GM19025 (cell line): ENCODE measurements around the gene TOP1.
"Not testable (repeated sequence)": the region's sequence is repeated elsewhere in the genome, so short reads cannot be mapped to it uniquely, and the experiment has no call there.

ENCODE experiments used
- ATAC-seq: cut with Tn5 transposase; IDR thresholded peaks from one replicate; pipeline ENCODE4 v1.9.1; 2021; ENCODE audit warnings: mild to moderate bottlenecking, low read depth, moderate library complexity; ENCODE audit not compliant: unreplicated experiment

TOP1 gene

DNA sequence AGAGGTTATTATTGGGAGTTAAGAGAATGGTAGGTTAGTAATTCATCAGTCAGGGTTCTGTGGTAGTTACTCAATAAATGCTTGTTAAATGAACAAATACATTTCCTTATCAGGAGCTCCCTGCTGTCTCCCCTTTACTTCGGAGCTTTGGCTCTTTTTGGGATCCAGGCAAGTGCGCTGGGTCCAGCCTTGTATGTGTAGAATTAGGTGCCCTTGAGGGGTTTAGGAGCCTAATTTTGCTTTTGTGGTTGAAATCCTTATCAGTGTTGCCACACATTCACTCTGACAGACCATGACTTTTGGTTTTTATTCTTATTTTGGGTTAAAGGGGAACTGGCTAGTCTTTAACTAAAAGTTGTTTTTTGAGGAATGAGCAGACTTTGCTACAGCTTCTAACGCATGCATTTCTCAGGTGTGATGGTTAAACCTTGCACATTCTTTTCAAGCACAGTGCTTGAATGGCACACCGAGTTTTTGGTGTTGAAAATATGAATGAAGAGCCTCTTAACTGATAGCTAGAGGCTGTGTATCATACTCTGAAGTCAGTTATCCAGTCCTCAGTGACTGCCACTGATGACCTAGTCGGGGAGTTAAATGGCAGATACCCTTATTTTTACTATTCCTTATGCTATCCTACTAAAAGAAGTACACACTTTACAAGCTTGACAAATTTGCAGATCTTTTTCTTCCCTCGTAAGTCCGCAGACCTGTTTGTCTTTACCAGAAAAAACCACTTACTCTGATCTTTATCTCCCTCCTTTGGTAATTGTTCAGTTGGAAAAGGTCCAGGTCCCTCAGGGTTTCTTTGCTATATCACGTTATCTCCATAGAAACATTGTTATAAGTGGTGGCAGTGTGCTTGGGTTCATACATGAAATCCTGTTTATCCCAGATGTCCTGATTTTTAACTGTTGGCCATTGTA lies 58.0 kb downstream of the TOP1 start:
- no peak for ATAC-seq

DNA sequence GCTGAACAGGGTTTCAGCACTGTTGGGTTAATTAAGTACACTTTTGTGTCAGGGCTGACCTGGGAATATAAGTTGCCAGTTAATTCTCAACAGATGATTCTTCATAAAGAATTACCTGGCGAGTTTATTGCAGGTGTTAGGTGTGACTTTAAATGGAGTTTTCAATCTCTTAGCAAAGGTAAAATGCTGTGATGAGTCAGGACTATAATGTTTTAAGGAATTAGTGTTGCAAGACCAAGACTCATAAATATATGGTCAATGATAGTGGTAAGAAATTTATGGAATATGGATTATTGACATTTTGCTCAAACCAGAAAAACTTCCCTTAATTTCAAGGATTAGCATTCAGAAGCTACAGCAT lies 58.7 kb downstream of the TOP1 start:
- no peak for ATAC-seq

DNA sequence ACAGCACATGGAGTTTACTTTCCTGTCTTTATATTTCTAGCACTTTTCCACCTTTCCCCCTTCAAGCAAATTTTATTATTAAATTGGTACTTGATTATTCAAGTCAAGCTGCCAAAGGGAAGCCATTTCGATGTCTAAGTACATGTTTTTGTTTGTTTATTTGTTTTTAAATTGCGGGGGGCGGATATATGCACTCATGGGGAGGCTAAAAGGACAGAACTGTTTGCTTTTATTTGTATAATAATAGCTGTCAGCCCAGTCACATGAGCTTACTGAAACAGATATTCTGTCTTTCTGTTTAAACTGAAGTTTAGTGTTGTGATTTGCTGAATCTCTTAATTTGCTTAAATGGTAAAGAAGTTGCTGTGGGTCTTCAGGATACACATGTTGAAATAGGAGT lies 59.2 kb downstream of the TOP1 start:
- ATAC-seq: no peak

DNA sequence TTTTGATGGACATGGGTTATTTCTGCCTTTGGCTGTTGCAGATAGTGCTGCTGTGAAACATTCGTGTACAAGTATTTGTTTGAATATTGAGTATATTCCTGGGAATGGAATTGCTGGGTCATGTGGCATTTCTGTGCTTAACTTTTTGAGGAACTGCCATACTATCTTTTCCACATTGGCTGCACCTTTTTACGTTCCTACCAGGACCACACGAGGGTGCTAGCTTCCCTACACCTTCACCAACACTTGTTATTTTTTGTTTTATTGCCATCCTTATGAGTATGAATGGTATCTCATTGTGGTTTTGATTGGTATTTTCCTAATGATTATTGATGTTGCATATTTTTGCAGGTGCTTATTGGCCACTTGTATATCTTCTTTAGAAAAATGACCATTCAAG lies 60.9 kb downstream of the TOP1 start:
- ATAC-seq: no peak

DNA sequence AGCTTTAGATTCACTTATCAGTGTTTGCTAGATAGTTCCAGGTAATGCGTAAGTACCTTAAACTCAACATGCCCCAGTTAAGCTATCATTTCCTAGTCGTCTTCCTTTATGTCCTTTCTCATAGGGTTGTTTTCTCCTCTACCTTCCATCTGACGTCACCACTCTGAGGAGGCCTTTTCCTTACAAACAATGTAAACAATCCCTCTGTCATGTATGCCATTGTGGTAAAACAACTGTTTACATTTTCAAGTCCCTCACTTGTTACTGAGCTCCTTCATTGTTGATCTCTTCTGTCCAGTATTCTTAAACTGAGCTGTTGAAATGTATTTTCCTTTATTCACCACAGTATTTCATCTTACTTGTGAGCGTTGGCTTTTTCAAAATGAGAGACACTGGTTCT lies 63.3 kb downstream of the TOP1 start:
- ATAC-seq: no peak

DNA sequence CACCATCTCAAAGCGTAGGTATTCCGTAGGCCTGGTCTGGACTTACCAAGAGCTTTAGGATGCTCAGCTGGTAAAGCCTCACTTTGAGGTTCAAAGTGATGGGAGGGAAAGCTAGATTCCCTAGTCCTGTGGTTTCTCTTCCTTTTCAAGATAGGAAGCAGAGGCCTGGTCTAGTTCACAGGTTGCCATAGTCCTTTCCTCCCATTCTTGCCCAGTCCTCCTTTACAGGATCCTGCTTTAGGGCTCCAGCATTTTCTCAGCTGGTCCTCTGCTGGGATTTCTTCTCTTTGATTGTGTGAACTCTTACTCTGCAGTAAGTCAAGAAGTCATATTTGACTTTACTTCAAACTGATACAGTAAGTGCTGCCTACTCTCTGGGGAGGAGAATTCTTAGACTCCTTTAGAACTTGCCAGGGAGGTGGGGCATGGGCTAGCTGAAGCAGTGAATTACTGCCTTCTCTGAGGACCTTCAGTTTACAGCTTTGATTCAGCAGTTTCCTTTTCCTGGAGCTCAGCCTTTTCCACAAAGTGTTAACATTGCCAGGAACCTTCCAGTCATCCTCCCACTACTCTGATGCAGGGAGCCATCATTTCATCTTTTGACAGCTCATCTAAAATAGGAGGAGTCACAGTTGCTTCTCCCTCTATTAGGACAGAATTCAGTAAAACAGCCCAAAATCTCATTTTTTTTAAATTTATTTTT lies 65.9 kb downstream of the TOP1 start:
- no peak for ATAC-seq

DNA sequence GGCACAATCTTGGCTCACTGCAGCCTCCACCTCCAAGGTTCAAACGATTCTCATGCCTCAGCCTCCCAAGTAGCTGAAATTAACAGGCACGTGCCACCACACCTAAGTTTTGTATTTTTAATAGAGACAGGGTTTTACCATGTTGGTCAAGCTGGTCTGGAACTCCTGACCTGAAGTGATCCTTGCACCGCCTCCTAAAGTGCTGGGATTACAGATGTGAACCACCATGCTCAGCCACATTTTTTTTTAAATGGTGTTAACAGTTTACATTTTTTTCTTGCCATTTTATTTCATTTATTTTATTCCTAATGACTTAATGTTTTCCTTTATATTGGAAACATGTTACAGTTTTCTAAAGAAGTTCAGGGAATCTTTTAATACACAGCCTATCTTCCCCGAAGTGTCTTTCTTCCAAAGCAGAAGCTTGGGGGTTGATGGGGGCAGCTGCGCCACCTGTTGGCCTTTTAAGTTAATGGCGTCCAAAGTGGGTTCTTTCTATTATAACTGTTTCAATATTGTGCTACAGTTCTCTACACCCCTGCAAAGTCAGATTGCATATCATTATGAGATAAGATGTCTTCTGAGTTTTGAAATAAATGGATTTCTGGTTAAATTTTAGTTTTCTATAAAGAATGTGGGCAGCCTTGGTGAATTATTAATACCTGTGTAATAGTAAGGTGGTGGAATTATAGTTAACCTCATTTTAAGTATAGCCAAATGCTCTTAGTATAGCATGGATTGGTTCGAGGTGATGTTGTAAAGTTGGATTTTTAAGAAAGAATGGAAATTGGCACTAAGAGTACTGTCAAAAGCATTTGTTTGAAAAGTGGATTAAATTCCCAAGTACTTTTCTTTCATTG lies 66.7 kb downstream of the TOP1 start:
- ATAC-seq: no peak

DNA sequence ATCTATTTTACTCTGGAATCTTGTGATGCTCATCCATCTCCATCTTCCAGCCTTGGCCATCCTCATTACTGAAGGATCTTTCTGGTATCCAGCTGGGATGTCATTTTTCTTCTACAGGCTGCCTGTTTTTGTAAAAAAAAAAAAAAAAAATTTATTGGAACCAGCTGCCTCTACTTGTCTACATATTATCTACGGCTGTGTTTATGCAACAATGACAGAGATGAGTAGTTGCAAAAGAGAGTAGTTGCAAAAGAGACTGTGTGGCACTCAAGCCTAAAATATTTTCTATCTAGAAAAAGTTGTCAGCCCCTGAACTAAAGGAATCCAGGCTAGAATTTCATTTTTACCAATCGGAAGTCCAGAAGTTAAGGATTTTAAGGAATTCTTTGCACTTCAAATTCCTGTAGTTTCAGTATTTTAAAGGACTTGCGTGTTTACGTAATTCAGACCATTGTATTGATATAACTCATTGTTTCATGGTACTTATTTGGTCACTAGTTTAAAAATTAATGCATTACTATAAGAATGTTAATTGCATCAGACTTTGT lies 70.2 kb downstream of the TOP1 start:
- ATAC-seq: no peak

DNA sequence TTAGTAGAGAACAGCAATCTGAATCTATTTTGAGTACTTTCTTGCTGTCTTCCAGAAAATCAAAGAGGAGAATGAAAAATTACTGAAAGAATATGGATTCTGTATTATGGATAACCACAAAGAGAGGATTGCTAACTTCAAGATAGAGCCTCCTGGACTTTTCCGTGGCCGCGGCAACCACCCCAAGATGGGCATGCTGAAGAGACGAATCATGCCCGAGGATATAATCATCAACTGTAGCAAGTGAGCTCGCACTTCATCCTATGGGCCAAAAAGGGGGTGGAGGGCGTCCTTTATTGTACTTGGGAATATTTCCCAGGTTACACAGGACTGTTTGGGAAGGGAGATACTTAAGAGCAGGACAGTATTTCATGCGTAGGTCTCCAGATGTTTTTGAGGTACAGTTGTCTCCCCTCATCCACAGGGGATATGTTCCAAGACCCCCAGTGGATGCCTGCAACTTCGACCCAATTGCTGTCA lies 71.4 kb downstream of the TOP1 start:
- ATAC-seq: no peak

DNA sequence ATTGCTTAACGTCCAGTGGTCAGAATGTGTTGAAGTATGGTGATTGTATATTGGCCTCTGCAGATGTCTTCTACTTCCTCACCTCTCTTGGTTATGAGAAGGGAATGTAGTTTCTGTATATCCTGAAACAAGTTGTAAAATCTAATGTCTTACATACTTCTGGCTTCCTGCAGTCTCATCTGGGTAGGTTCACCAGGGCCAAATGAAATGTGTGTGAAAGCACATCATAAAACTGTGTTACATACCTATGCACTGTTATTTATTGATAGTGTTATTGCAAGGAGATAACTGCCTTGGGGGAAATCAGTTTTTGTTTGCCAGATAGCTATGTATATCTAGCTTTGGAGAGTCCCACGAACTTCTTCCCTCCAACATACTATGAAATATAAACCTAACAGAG lies 73.0 kb downstream of the TOP1 start:
- ATAC-seq: no peak

DNA sequence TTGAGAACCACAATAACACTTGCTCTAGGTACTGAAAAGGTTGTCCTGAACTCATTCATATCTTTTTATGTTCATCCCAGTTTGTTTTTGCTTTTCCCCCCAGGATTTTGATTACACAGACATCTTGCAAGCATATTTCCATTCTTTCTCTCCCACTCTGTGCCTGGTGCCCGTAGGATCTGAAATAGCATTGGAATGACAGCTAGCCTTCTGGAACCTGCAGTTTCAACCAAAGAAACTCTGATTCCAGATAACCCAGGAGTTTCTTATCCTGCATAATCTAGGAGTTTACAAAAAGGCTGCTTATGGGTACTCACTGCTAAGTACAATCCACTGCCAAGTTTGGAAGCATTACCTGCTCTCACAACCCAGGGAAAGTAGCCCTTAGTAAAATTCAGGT lies 79.9 kb downstream of the TOP1 start:
- no peak for ATAC-seq

DNA sequence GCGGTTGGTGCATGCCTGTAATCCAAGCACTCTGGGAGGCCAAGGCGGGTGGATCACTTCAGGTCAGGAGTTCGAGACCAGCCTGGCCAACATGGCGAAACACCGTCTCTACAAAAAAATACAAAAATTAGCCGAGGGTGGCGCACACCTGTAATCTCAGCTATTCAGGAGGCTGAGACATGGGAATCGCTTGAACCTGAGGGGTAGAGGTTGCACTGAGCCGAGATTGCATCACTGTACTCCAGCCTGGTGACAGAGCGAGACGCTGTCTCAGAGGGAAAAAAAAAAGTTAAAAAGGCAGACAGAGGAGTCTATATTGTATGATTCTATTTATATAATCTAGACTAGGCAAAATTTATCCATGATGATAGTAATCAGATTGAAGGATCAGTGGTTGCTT lies 81.4 kb downstream of the TOP1 start:
- ATAC-seq: no peak

DNA sequence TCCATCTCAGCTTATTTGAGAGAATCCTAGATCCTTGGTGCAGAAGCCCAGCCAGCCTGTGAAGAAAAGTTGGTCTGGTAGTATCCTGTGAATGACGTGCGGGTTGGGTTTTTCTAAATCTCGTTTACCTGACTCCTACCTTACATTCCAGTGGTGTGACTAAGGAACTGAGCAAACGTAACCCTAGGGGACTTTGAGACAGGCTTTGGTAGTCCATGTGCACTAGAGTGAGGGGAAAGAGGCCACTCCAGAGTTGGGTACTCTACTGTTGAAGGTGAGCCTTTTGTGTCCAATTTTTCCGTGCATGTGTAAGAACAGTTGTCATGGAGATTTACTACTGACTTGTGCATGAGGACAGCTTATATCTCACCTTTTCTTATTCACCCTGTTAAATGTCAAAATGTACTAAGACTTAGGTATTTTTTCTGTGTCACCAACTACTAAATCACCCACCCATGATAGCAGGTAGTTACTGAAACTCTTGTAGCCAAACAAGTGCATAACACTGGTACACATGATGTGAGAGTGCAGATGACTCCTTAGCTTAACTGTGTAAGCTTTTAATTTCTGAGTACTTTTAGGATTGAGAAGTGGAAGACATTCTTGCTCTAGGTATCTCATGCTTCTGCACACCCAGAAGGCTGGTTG lies 82.4 kb downstream of the TOP1 start:
- no peak for ATAC-seq

DNA sequence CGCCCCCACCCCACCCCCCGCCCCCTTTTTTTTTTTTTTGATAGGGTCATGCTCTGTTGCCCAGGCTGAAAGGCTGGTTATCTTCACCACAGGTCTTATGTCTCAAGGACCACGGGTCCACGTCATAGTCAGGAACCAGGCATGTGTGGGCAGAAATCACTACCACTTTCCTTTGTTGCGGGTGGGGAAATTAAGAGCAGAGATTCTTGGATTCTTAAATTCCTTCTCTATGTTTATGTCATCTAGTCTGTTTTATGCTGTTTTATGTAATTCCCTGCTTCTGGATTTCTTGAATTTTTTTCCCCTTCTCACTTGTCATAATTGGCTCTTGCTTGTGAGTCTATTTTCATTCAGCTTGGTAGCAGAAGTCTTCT lies 82.9 kb downstream of the TOP1 start:
- no peak for ATAC-seq

DNA sequence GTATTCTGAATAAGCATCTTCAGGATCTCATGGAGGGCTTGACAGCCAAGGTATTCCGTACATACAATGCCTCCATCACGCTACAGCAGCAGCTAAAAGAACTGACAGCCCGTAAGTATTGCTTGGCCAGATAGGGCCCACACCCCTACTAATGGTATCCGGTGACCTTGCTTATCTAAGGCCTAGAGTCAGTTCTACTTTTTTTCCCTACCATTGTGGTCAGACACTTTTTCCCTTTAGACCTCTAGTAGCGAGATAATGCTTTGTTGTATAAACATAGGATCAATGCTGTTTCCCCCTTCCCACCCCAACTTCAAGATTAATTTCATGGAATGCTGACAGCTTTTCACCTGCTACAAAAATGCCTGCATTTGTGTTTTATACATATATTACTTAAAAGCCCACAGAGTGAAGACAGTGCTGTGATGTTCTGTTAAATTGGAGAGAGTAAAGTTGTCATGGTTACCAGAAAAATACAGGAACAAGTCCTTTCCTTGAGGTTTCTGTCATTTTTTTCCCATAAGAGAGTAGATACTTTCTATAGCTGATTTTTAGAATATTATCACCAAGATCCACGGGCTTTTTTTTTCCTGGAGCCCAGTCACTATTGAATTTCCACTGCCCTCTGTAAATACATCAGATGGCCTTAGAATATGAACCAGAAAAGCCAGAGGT lies 87.8 kb downstream of the TOP1 start:
- no peak for ATAC-seq

DNA sequence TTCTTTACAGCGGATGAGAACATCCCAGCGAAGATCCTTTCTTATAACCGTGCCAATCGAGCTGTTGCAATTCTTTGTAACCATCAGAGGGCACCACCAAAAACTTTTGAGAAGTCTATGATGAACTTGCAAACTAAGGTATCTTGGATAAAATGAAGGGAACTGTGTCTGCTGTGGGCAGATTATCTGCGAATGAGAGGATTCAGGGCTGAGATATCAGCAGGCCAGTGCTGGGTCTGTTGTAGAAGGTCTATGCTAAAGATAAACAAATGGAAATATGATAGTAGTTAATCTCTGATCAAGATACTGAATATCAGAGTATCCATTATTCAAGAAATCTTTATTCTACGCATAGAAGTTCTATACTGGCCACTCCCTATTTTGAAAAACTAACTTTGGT lies 89.5 kb downstream of the TOP1 start:
- ATAC-seq: not testable (repeated sequence)

DNA sequence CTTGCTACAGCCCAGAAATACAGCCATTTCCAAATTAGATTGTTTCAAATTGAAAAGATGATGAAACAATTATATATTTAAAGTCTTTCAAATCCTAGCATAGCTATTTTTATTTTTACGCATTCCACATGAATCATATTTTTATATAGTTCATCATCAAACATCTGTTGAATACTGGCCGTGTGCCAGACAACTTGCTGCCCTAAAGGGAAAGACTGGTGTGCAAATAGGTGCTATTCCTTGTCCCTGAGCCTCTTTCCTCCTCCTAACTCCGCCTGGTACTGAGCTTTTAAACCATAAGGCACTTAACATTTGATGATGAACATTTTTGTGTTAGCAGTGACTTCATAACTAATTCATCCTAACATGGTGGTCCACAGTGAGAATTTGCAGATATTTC lies 90.0 kb downstream of the TOP1 start:
- ATAC-seq: no peak

DNA sequence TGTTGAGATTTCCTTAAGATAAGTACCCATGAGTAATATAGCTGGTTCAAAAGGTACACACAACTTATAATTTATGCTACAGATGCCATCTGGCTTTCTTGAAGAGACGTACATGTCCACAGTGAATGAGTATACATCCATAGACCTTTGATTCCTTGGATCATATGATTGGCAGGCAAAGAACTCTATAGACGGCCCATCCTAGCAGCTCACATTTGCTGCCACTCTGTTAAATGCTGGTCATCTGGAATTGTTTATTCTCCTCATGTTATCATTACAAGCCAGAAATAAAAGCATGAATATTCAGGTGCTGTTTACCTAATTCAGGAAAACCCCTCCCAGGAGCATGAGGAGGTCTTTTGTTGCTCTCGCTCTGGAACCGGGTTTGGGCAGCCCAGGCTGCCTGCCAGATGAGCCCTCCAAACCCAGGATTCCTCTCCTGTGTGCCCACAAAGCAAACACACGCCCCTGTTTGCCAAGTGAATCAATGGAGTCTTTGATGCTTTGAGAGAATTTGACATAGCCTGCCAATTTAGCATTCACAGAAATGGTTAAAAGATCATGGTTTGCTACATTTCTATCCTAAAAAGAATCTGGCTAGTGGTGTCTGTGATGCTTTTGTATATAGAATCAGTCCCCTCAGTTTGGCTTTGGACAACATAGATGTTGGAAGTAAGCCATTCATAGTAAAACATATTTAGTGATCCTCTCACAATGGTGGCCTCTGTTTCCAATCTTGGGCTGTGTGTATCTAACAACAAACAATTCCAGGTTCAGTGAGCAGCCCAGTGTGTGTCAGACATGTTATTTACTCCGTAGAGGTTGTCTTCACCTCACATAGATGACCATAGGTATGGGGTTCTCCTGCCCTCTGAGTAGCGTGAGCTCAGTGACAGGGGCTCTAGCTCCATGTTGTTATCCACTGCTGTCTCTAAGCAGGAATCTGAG lies 91.3 kb downstream of the TOP1 start:
- no peak for ATAC-seq

DNA sequence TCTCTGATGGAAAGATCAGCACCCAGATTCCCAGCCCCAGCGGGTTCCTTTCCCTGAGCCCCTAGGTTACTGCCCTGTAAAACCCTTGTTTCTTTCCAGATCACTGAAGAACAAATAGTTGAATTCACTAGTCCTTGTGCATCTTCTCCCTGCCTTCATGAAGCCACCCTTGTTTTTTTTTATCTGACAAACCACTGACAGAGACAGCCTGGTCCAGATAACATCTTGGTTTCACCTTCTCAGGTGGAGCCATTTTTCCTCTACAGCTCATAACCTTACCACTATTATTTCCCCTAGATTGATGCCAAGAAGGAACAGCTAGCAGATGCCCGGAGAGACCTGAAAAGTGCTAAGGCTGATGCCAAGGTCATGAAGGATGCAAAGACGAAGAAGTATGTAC lies 92.8 kb downstream of the TOP1 start:
- ATAC-seq: no peak
